Measurements from ENCODE around the gene ERI3. TPM values are rescaled to one million over a fixed set of nuclear protein-coding genes. Genes with fewer than 3 reads are reported as not detected.

ERI3 gene
- polyA plus RNA-seq, 3 donors: 26.4 to 35.0 (median 26.6) TPM

DNA sequence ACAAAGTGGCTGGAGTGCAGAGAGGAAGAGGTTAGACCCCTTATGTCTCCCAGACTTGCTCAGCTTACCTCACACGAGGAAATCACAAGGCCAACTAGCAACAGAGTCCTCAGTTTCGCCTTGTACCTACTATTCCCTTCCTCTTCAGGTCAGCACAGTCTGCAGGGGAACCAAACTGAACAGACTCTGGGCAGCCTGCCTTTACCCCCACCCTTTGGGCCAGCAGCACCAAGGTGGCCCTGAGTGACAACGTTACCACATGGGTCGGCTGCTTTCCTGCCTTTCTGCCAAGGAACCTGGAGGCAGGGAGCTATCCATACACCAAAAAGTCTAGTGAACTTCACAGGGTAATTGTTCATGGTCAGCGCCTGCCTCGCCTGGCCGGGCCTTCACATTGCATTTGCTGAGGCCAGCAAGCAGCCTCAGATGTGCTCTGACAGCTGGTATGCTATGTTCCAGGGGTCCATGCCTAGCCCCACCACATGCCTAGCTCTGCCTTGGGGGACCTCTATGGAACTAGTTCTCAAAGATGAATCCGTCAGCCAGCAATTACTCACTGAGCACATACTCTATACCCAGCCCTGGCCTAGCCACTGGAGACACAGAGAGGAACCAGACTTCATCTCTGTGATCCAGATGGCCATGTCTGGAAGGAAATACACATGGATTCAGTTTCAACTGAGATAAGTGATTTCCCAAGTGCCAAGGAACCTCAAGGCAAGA, 72.2 kb downstream of the ERI3 start:
- H3K4me3 Mint-ChIP-seq: no peak overlapping the region
- H3K36me3 ChIP-seq (replicated peaks in 1 of 2; ENCODE audit: control insufficient read depth in 1 of 2, insufficient read depth in 2 of 2, low read length in 2 of 2): peaks cover 7 to 39% of the 10 kb centered on the region in 2 donors
- H3K27me3 Mint-ChIP-seq (ENCODE audit: low read depth in 3 of 3): no peaks in the 10 kb centered on the region
- no peak overlapping the region for H2AFZ ChIP-seq (ENCODE audit: insufficient read depth, low read depth, low read length, poor library complexity, severe bottlenecking)
- intact Hi-C loops (cut with micrococcal nuclease): no loop called here
- no peak overlapping the region for H3K4me2 ChIP-seq (replicated peaks; ENCODE audit: extremely low read depth, low read length, poor library complexity, severe bottlenecking)
- H3K4me1 Mint-ChIP-seq: peaks cover 19% of the 10 kb centered on the region
- peaks cover 32 to 40% of the 10 kb centered on the region in 2 donors for H3K36me3 Mint-ChIP-seq
- no peak overlapping the region for H3K4me3 ChIP-seq (replicated peaks in 1 of 3; ENCODE audit: low read depth in 2 of 3, low read length in 3 of 3)
- no peaks in the 10 kb centered on the region for H3K9me3 Mint-ChIP-seq
- TF ChIP-seq, protein P1, sequence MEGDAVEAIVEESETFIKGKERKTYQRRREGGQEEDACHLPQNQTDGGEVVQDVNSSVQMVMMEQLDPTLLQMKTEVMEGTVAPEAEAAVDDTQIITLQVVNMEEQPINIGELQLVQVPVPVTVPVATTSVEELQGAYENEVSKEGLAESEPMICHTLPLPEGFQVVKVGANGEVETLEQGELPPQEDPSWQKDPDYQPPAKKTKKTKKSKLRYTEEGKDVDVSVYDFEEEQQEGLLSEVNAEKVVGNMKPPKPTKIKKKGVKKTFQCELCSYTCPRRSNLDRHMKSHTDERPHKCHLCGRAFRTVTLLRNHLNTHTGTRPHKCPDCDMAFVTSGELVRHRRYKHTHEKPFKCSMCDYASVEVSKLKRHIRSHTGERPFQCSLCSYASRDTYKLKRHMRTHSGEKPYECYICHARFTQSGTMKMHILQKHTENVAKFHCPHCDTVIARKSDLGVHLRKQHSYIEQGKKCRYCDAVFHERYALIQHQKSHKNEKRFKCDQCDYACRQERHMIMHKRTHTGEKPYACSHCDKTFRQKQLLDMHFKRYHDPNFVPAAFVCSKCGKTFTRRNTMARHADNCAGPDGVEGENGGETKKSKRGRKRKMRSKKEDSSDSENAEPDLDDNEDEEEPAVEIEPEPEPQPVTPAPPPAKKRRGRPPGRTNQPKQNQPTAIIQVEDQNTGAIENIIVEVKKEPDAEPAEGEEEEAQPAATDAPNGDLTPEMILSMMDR (IDR thresholded peaks at IDR 0.05): no peak
- H3K27me3 ChIP-seq (ENCODE audit: control insufficient read depth in 2 of 2, insufficient read depth in 2 of 2, low read length in 2 of 2): no peaks in the 10 kb centered on the region
- H3K9ac ChIP-seq (ENCODE audit: insufficient read depth, low read length, poor library complexity, severe bottlenecking): no peak overlapping the region
- H3K4me1 ChIP-seq (ENCODE audit: control insufficient read depth in 1 of 2, insufficient read depth in 2 of 2, low read length in 2 of 2): peaks cover 12 to 14% of the 10 kb centered on the region in 2 donors
- WGBS (ENCODE audit: insufficient coverage): 99% methylated on average over 7 of the region's 8 CpGs
- peak overlapping the region in 1 of 7 donors; percentile 51 for H3K27ac Mint-ChIP-seq
- H3K9me3 ChIP-seq (replicated peaks in 1 of 2; ENCODE audit: control insufficient read depth in 1 of 2, insufficient read depth in 1 of 2, low read length in 2 of 2): no peaks in the 10 kb centered on the region
- no peaks in the 10 kb centered on the region for H4K20me1 ChIP-seq (ENCODE audit: insufficient read depth, low read length)
- H3K27ac ChIP-seq (ENCODE audit: low read depth in 1 of 2, low read length in 2 of 2): peak overlapping the region in 1 of 2 donors; percentile 40
- no peaks in the 10 kb centered on the region for H3K79me2 ChIP-seq (ENCODE audit: insufficient read depth, low read length)
- DNase-seq: no peak

DNA sequence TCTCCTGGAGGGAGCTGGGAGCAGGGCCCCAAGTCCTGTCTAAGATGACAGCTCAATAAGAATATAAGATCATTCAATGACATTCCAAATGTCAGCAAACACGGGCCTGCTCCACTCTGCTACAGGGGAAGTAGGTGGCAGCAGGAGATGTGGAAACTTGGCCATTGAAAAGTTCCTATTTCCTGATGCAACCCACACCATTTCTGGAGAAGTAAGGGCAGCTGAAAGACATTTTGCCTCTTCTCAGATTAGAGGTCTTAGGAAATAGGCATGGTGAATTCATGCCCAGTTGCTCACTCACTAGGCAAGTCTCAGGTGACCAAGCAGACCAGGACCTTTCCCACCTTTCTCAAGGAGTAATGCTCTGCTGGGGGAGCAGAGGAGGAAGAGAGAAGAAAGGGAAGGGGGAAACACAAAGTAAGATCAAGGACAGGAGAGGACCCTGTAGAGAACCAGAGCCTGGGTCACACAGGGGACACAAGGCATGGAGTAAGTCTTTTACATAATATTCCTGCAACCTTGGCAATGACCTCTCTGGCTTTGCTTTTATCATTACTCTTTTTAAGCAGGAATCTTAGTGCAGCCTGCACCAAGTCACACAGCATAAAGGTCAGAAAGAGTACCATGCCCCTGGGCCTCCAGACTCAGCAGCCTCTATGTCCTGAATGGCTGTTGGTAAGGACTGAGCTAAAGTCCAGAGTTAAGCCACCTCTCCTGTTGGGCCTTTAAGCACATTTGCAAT, 72.9 kb downstream of the ERI3 start:
- Mint-ChIP-seq H3K36me3 (peaks cover 26 to 35% of the 10 kb centered on the region in 2 donors), H3K4me1 (peaks cover 19% of the 10 kb centered on the region), H3K27ac (peak overlapping the region in 4 of 7 donors; percentile 8 to 71 (median 31)), H3K27me3 (ENCODE audit: low read depth in 3 of 3) (no peaks in the 10 kb centered on the region), H3K4me3 (peak overlapping the region in 1 of 2 donors; percentile 46), H3K9me3 (no peaks in the 10 kb centered on the region)
- Histone ChIP-seq H4K20me1 (ENCODE audit: insufficient read depth, low read length) (no peaks in the 10 kb centered on the region), H2AFZ (ENCODE audit: insufficient read depth, low read depth, low read length, poor library complexity, severe bottlenecking) (no peak overlapping the region), H3K9me3 (replicated peaks in 1 of 2; ENCODE audit: control insufficient read depth in 1 of 2, insufficient read depth in 1 of 2, low read length in 2 of 2) (no peaks in the 10 kb centered on the region), H3K4me3 (replicated peaks in 1 of 3; ENCODE audit: low read depth in 2 of 3, low read length in 3 of 3) (no peak overlapping the region), H3K4me1 (ENCODE audit: control insufficient read depth in 1 of 2, insufficient read depth in 2 of 2, low read length in 2 of 2) (peaks cover 12 to 14% of the 10 kb centered on the region in 2 donors), H3K36me3 (replicated peaks in 1 of 2; ENCODE audit: control insufficient read depth in 1 of 2, insufficient read depth in 2 of 2, low read length in 2 of 2) (peaks cover 7 to 33% of the 10 kb centered on the region in 2 donors), H3K79me2 (ENCODE audit: insufficient read depth, low read length) (no peaks in the 10 kb centered on the region), H3K27ac (ENCODE audit: low read depth in 1 of 2, low read length in 2 of 2) (peak overlapping the region in 1 of 2 donors; percentile 40), H3K4me2 (replicated peaks; ENCODE audit: extremely low read depth, low read length, poor library complexity, severe bottlenecking) (no peak overlapping the region), H3K9ac (ENCODE audit: insufficient read depth, low read length, poor library complexity, severe bottlenecking) (no peak overlapping the region), H3K27me3 (ENCODE audit: control insufficient read depth in 2 of 2, insufficient read depth in 2 of 2, low read length in 2 of 2) (no peaks in the 10 kb centered on the region)
- WGBS (ENCODE audit: insufficient coverage): no CpG with 5 or more reads among the region's 1 CpG
- TF ChIP-seq, protein P1 (IDR thresholded peaks at IDR 0.05): no peak
- DNase-seq: peak in 2 of 3 donors; percentile 9 to 10
- intact Hi-C loops (cut with micrococcal nuclease): no loop called here
